Ureter (tissue), 1 donor: Measurements from ENCODE around the gene LRRC3B. TPM values are rescaled to one million over a fixed set of nuclear protein-coding genes. Genes with fewer than 3 reads are reported as not detected.

ENCODE experiments used
- DNase-seq: peaks from one replicate; pipeline ENCODE4 v3.0.0-alpha.2; 2020; ENCODE audit warnings: low spot score
- total RNA-seq: library from RNA; stranded (reverse); gene quantifications from one replicate; pipeline ENCODE4 v1.2.4, GENCODE V29; 2023
- donor health status: DM: yes; HTN: yes; CAD: no.

LRRC3B gene
- total RNA-seq, 1 donor from 2014 or later, result 0.62 TPM

- DNase-seq, result no peak
These were observed 85.9 kb downstream of the LRRC3B start for GRCh38 chr3:26708501-26708900.

GRCh38 chr3:26712211-26713026 lies 89.8 kb downstream of the LRRC3B start:
- DNase-seq, result no peak

- no peak for DNase-seq
These were observed 90.5 kb downstream of the LRRC3B start for GRCh38 chr3:26713091-26713490.

DNA sequence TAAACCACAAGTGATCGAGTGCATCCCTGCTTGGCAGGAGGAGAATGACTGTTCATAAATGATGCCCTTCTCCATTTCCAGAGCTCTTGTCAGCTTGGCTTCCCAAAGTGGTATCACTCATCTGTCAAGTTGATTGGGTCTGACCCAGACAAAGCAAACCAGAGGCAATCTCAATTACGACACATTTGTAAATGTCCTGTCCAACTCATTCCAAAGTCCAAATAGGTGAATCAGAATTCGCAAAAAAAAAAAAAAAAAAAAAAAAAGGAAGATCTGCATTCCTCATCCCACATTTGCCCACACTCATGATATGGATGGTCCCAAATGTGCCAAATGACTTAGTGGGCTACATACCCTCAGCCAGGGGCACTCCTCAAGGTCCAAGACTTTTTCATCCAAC lies 91.9 kb downstream of the LRRC3B start:
- no peak for DNase-seq

GRCh38 chr3:26715431-26715830 lies 92.9 kb downstream of the LRRC3B start:
- DNase-seq, result no peak

GRCh38 chr3:26718315-26718714 lies 95.7 kb downstream of the LRRC3B start:
- DNase-seq, result no peak

GRCh38 chr3:26719134-26719533 lies 96.6 kb downstream of the LRRC3B start:
- no peak for DNase-seq

DNA sequence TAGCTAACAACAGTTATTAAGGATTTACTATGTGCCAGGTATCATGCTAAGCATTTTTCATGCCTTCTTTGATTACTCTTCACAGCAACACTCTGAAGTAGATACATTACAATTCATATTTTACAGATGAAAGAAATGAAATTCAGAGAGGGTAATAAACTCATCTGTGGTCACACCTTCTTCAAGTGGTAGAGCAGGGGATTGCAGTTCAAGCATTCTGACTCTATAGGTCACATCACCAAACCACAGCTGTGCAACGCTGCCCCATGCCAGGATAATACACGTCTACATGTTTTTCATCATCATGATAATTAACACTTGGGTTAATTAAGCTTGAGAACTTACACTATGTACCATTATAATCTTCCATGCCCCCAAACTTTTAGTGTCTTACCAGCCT lies 98.5 kb downstream of the LRRC3B start:
- DNase-seq, result no peak

- DNase-seq, result no peak
These were observed 109.3 kb downstream of the LRRC3B start for GRCh38 chr3:26731843-26732242.

- DNase-seq, result no peak
These were observed 127.7 kb downstream of the LRRC3B start for GRCh38 chr3:26750263-26750662.

- DNase-seq, result no peak
These were observed 129.9 kb downstream of the LRRC3B start for GRCh38 chr3:26752466-26752865.

DNA sequence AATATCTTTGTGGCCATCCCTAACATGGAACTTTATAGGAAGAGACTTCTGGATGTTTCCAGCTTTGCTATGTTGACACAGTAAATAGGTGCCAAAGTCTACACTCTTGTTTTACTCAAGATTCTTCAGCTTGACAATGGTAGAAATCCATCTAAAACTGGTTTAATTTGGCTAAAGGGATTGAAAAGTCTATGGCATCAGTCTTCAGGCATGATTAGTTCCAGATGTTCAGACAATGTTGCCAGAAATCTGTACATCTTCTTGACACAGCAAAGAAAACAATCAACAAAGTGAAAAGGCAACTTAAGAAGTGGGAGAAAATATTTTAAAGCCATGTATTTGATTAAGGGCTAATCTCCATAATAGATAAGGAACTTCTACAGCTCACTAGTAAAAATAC lies 130.5 kb downstream of the LRRC3B start:
- no peak for DNase-seq

DNA sequence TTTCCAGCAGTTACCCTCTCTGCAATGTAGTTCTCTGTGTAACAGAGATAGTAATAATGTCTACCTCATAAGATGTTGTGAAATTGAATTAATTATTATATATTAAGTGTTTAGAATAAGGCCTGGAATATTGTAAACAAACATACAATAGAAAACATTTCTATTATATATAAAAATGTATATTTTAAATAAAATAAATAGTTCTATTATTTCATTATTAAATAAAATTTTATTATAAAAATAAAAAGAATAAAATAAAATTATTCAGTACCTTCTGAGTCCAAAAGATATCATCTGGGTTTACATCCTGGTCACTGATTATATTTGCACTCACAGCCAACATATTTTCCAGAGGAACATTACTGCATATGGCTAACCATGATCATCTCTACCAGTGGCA lies 135.4 kb downstream of the LRRC3B start:
- no peak for DNase-seq
